Measurements from ENCODE around the gene GLG1.

GLG1 gene

GRCh38 chr16:74499114-74499513 is 107.8 kb downstream of the GLG1 start:
- Histone ChIP-seq H3K9ac (ENCODE audit: low read length) (no peak overlapping the region), H3K4me2 (ENCODE audit: low read depth, low read length) (no peak overlapping the region), H3K27ac (ENCODE audit: low read length) (no peak overlapping the region), H3K4me1 (ENCODE audit: low read length) (0 out of 2 replicates have a peak, but pooled peaks cover 8% of the 10 kb centered on the region), H3F3A (ENCODE audit: insufficient read depth, low read length) (peaks cover 21% of the 10 kb centered on the region), H2AFZ (ENCODE audit: low read length) (no peak overlapping the region), H3K36me3 (replicated peaks; ENCODE audit: insufficient read depth, low read length) (no peaks in the 10 kb centered on the region), H3K4me3 (ENCODE audit: low read length) (no peak overlapping the region), H3K79me2 (ENCODE audit: low read length) (no peaks in the 10 kb centered on the region), H3K27me3 (replicated peaks; ENCODE audit: insufficient read depth, low read length) (no peaks in the 10 kb centered on the region), H3K9me2 (replicated peaks; ENCODE audit: insufficient read depth, low read length) (no peaks in the 10 kb centered on the region), H4K20me1 (ENCODE audit: insufficient read depth, low read length) (no peaks in the 10 kb centered on the region), H3K9me3 (replicated peaks; ENCODE audit: insufficient read depth, low read length) (no peaks in the 10 kb centered on the region)
- DNase-seq = no peak
- TF ChIP-seq EZH2 (optimal IDR thresholded peaks at IDR 0.05; ENCODE audit: low read depth, low read length) = no peak
- no peak for TF ChIP-seq EZH2phosphoT487 (IDR thresholded peaks at IDR 0.05; ENCODE audit: low read length)
- TF ChIP-seq CTCF (IDR thresholded peaks at IDR 0.05; ENCODE audit: low read length) = no peak

GRCh38 chr16:74497761-74498160 is 109.2 kb downstream of the GLG1 start:
- H4K20me1 ChIP-seq (ENCODE audit: insufficient read depth, low read length) = no peaks in the 10 kb centered on the region
- no peaks in the 10 kb centered on the region for H3K9me2 ChIP-seq (replicated peaks; ENCODE audit: insufficient read depth, low read length)
- H3K4me3 ChIP-seq (ENCODE audit: low read length) = no peak overlapping the region
- peaks cover 21% of the 10 kb centered on the region for H3F3A ChIP-seq (ENCODE audit: insufficient read depth, low read length)
- no peaks in the 10 kb centered on the region for H3K9me3 ChIP-seq (replicated peaks; ENCODE audit: insufficient read depth, low read length)
- H3K4me2 ChIP-seq (ENCODE audit: low read depth, low read length) = no peak overlapping the region
- H2AFZ ChIP-seq (ENCODE audit: low read length) = no peak overlapping the region
- no peaks in the 10 kb centered on the region for H3K79me2 ChIP-seq (ENCODE audit: low read length)
- no peaks in the 10 kb centered on the region for H3K36me3 ChIP-seq (replicated peaks; ENCODE audit: insufficient read depth, low read length)
- no peak for TF ChIP-seq EZH2phosphoT487 (IDR thresholded peaks at IDR 0.05; ENCODE audit: low read length)
- no peak for TF ChIP-seq CTCF (IDR thresholded peaks at IDR 0.05; ENCODE audit: low read length)
- no peak for TF ChIP-seq EZH2 (optimal IDR thresholded peaks at IDR 0.05; ENCODE audit: low read depth, low read length)
- no peak overlapping the region for H3K27ac ChIP-seq (ENCODE audit: low read length)
- no peak overlapping the region for H3K9ac ChIP-seq (ENCODE audit: low read length)
- no peak for DNase-seq
- H3K27me3 ChIP-seq (replicated peaks; ENCODE audit: insufficient read depth, low read length) = no peaks in the 10 kb centered on the region
- H3K4me1 ChIP-seq (ENCODE audit: low read length) = peaks cover 13% of the 10 kb centered on the region

- TF ChIP-seq EZH2 (optimal IDR thresholded peaks at IDR 0.05; ENCODE audit: low read depth, low read length) = no peak
- no peak for TF ChIP-seq EZH2phosphoT487 (IDR thresholded peaks at IDR 0.05; ENCODE audit: low read length)
- no peak for TF ChIP-seq CTCF (IDR thresholded peaks at IDR 0.05; ENCODE audit: low read length)
- Histone ChIP-seq H3K9me2 (replicated peaks; ENCODE audit: insufficient read depth, low read length) (no peaks in the 10 kb centered on the region), H3K4me1 (ENCODE audit: low read length) (peaks cover 13% of the 10 kb centered on the region), H4K20me1 (ENCODE audit: insufficient read depth, low read length) (no peaks in the 10 kb centered on the region), H3K4me3 (ENCODE audit: low read length) (no peak overlapping the region), H3K9ac (ENCODE audit: low read length) (no peak overlapping the region), H3K79me2 (ENCODE audit: low read length) (no peaks in the 10 kb centered on the region), H3K36me3 (replicated peaks; ENCODE audit: insufficient read depth, low read length) (no peaks in the 10 kb centered on the region), H3K9me3 (replicated peaks; ENCODE audit: insufficient read depth, low read length) (no peaks in the 10 kb centered on the region), H3K27me3 (replicated peaks; ENCODE audit: insufficient read depth, low read length) (no peaks in the 10 kb centered on the region), H3K4me2 (ENCODE audit: low read depth, low read length) (no peak overlapping the region), H3F3A (ENCODE audit: insufficient read depth, low read length) (peaks cover 21% of the 10 kb centered on the region), H3K27ac (ENCODE audit: low read length) (peak overlapping the region; percentile 85), H2AFZ (ENCODE audit: low read length) (no peak overlapping the region)
- no peak for DNase-seq
These were observed 110.9 kb downstream of the GLG1 start for GRCh38 chr16:74496054-74496453.
